Measurements from ENCODE around the gene ZNF418.
"Not testable (repeated sequence)": the region's sequence is repeated elsewhere in the genome, so short reads cannot be mapped to it uniquely, and the experiment has no call there.

ZNF418 gene

GRCh38 chr19:57888560-57889231 is 46.5 kb downstream of the ZNF418 start, which contains the start of gene ZNF814:
TSS of gene ZNF814 (minus strand) at chr19:57889037. CDS start at chr19:57888802, 235 bp downstream.
- no peak for DNase-seq

GRCh38 chr19:57888107-57888559 is 47.1 kb downstream of the ZNF418 start:
- DNase-seq, result no peak

GRCh38 chr19:57887195-57887941 is 47.8 kb downstream of the ZNF418 start:
- DNase-seq, result no peak

- no peak for DNase-seq
Measured at GRCh38 chr19:57886046-57886445, 49.2 kb downstream of the ZNF418 start.

- DNase-seq, result not testable (repeated sequence)
Measured at GRCh38 chr19:57873883-57874799, 61.1 kb downstream of the ZNF418 start.

- DNase-seq, result no peak
Measured at GRCh38 chr19:57872450-57872849, 62.8 kb downstream of the ZNF418 start.
